Activated CD8-positive, alpha-beta memory T cell treated with anti-CD3 and anti-CD28 coated beads for 48 hours (primary cell): ENCODE data around the gene RBM33.

Experiments used
- DNase-seq, 3 experiments: peaks; one replicate each; pipeline ENCODE4 v3.0.0-alpha.2; 2020; ENCODE audit warnings: low read depth in 2 of 3, low spot score in 2 of 3

Gene RBM33

GRCh38 chr7:155763691-155764437, 119.4 kb downstream of the RBM33 start:
- peak; percentile 41 to 50 (median 42) for DNase-seq

- DNase-seq, result peak in 2 of 3 experiments; percentile 22 to 23
Observed at GRCh38 chr7:155764438-155764793, 120.0 kb downstream of the RBM33 start.

- DNase-seq, result no peak
Observed at GRCh38 chr7:155765458-155765857, 121.0 kb downstream of the RBM33 start.

- DNase-seq, result no peak
Observed at GRCh38 chr7:155766386-155766785, 121.9 kb downstream of the RBM33 start.

- DNase-seq, result no peak
Observed at GRCh38 chr7:155766966-155767916, 122.8 kb downstream of the RBM33 start.

GRCh38 chr7:155769701-155770100, 125.2 kb downstream of the RBM33 start:
- DNase-seq, result no peak

GRCh38 chr7:155770241-155770640, 125.8 kb downstream of the RBM33 start:
- DNase-seq, result no peak

- no peak for DNase-seq
Observed at GRCh38 chr7:155773531-155773930, 129.1 kb downstream of the RBM33 start.

GRCh38 chr7:155774947-155775346, 130.5 kb downstream of the RBM33 start:
- DNase-seq, result no peak

GRCh38 chr7:155775691-155776090, 131.2 kb downstream of the RBM33 start:
- no peak for DNase-seq

GRCh38 chr7:155776606-155777005, 132.1 kb downstream of the RBM33 start:
- no peak for DNase-seq

- no peak for DNase-seq
Observed at GRCh38 chr7:155778349-155778748, 133.9 kb downstream of the RBM33 start.

GRCh38 chr7:155780884-155781283, 136.4 kb downstream of the RBM33 start:
- DNase-seq, result no peak

- no peak for DNase-seq
Observed at GRCh38 chr7:155781433-155781832, 137.0 kb downstream of the RBM33 start.

GRCh38 chr7:155782466-155782865, 138.0 kb downstream of the RBM33 start:
- no peak for DNase-seq

- no peak for DNase-seq
Observed at GRCh38 chr7:155785536-155785935, 141.1 kb downstream of the RBM33 start.

GRCh38 chr7:155786491-155786890, 142.0 kb downstream of the RBM33 start:
- DNase-seq, result no peak

- no peak for DNase-seq
Observed at GRCh38 chr7:155787171-155787851, 142.8 kb downstream of the RBM33 start.

- no peak for DNase-seq
Observed at GRCh38 chr7:155788616-155789000, 144.1 kb downstream of the RBM33 start.

GRCh38 chr7:155789001-155789725, 144.7 kb downstream of the RBM33 start:
- DNase-seq, result no peak

- DNase-seq, result no peak
Observed at GRCh38 chr7:155790666-155791065, 146.2 kb downstream of the RBM33 start.
